KOPT-K1 (cell line): ENCODE results near the gene DNAJB4.
A peak's percentile ranks its signal among the peaks of the same experiment; 100 is the strongest.
"Not testable (repeated sequence)": the region's sequence is repeated elsewhere in the genome, so short reads cannot be mapped to it uniquely, and the experiment has no call there.

Experiments used
- H3K27ac ChIP-seq: fragments of 200-600 bp; sonication (generic); 2 replicates; pipeline ENCODE4 v1.5.1; 2016; ENCODE audit warnings: antibody characterized with exemption, mild to moderate bottlenecking, low read depth, low read length; ENCODE audit not compliant: poor library complexity, severe bottlenecking
- H3K36me3 ChIP-seq: fragments of 200-600 bp; sonication (generic); 2 replicates; pipeline ENCODE4 v1.5.1; 2017; ENCODE audit warnings: antibody characterized with exemption, mild to moderate bottlenecking, low read length, moderate library complexity; ENCODE audit not compliant: insufficient read depth
- H3K9me3 ChIP-seq: fragments of 200-600 bp; sonication (generic); 2 replicates; pipeline ENCODE4 v1.5.1; 2017; ENCODE audit warnings: antibody characterized with exemption, low read length, mild to moderate bottlenecking; ENCODE audit not compliant: insufficient read depth, poor library complexity, severe bottlenecking

DNAJB4 gene

DNA sequence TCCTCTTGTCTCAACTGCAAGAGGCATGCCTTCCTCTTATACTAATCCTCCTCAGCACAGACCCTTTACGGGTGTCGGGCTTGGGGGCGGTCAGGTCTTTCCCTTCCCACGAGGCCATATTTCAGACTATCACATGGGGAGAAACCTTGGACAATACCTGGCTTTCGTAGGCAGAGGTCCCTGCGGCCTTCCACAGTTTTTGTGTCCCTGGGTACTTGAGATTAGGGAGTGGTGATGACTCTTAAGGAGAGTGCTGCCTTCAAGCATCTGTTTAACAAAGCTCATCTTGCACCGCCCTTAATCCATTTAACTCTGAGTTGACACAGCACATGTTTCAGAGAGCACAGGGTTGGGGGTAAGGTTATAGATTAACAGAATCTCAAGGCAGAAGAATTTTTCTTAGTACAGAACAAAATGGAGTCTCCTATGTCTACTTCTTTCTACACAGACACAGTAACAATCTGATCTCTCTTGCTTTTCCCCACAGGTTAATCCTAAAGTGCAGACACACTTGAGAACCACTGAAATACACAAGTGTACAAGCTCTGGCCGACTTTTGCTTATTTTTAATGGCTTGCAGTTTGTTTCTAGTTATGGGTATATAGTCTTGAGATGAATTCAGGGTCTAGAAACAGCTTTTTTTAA lies 21.3 kb upstream of the DNAJB4 start:
- not testable (repeated sequence) for H3K27ac ChIP-seq, H3K9me3 ChIP-seq
- peaks cover 30% of the 10 kb centered on the region; the same call in 1 of the 2 replicates for H3K36me3 ChIP-seq

- H3K9me3 ChIP-seq = no peaks in the 10 kb centered on the region
- H3K27ac ChIP-seq = no peak overlapping the region
- peaks cover 30% of the 10 kb centered on the region; the same call in 1 of the 2 replicates for H3K36me3 ChIP-seq
Observed at GRCh38 chr1:77983997-77984355, 20.8 kb upstream of the DNAJB4 start.

GRCh38 chr1:77984629-77985028 lies 20.1 kb upstream of the DNAJB4 start:
- Histone ChIP-seq H3K27ac (no peak overlapping the region), H3K36me3 (peaks cover 30% of the 10 kb centered on the region; the same call in 1 of the 2 replicates), H3K9me3 (no peaks in the 10 kb centered on the region)

GRCh38 chr1:77986810-77987209 lies 17.9 kb upstream of the DNAJB4 start:
- Histone ChIP-seq H3K27ac (no peak overlapping the region), H3K9me3 (no peaks in the 10 kb centered on the region), H3K36me3 (peaks cover 32% of the 10 kb centered on the region; the same call in 1 of the 2 replicates)

DNA sequence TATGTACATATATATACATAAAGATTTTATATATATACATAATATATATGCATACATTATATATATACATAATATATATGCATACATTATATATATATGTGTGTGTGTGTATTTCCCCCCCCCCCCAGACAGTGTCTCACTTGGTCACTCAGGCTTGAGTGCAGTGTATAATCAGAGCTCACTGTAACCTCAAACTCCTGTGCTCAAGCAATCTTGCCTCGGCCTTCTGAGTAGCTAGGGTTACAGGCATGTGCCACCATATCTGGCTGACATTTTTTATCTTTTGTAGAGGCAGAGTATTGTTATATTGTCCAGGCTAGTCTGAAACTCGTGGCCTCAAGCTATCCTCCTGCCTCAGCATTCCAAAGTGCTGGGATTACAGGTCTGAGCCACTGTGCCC lies 16.8 kb upstream of the DNAJB4 start:
- Histone ChIP-seq H3K36me3 (peaks cover 32% of the 10 kb centered on the region), H3K27ac (no peak overlapping the region), H3K9me3 (no peaks in the 10 kb centered on the region)

GRCh38 chr1:77989744-77990143 lies 15.0 kb upstream of the DNAJB4 start:
- Histone ChIP-seq H3K36me3 (peaks cover 44% of the 10 kb centered on the region), H3K9me3 (no peaks in the 10 kb centered on the region), H3K27ac (no peak overlapping the region)

DNA sequence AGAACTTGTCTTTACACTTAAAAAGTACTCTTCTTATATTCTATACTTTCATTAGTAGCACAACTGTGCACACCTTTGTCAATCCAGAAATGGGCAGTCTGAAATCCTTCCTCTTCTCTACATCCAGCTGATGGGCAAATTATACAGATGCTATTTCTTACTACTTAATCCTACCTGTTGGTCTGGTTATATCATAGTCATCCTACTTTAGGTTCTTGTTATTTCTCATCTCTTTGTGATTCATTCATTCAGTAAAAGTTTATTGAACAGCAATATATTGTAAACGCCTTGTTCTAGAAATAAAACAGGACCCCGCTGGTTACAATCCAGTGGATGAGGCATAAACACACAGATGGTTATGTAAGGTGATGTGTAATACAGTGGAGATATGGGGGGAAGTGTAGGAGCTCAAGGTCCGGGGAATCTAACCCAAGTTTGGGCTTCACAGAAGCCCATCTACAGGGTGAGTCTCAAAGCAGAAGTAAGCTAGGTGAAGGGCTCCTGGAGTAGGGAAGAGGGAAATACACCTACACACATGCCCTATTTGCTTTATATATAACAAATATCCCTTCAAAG lies 14.0 kb upstream of the DNAJB4 start:
- Histone ChIP-seq H3K27ac (no peak overlapping the region), H3K36me3 (peaks cover 42% of the 10 kb centered on the region), H3K9me3 (no peaks in the 10 kb centered on the region)

- Histone ChIP-seq H3K36me3 (peaks cover 39% of the 10 kb centered on the region), H3K27ac (no peak overlapping the region), H3K9me3 (no peaks in the 10 kb centered on the region)
Observed at GRCh38 chr1:77991638-77992037, 13.1 kb upstream of the DNAJB4 start.

DNA sequence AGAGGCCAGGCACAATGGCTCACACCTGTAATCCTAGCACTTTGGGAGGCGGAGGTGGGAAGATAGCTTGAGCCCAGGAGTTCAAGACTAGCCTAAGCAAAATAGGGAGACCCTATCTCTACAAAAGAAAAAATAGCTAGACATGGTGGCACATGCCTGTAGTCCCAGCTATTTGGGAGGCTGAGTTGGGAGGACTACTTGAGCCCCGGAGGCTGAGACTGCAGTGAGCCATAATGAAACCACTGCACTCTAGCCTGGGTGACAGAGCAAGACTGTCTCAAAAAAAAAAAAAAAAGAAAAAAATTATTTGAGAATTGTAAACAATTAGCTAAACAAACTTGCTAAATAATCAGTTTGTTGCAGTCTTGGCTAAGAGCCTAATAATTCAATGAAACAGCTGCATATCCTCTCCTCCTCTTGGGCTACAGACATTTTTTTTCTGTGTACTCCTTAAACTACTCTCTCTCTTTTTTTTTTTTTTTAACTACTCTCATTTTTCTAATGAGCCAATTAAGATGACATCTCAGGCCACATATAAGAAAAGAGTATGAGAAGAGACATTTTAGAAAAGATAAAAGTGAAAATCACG lies 10.5 kb upstream of the DNAJB4 start:
- Histone ChIP-seq H3K36me3 (peaks cover 47% of the 10 kb centered on the region), H3K9me3 (no peaks in the 10 kb centered on the region), H3K27ac (no peak overlapping the region)

GRCh38 chr1:77996734-77997133 lies 8.0 kb upstream of the DNAJB4 start:
- Histone ChIP-seq H3K36me3 (peaks cover 42% of the 10 kb centered on the region), H3K9me3 (no peaks in the 10 kb centered on the region), H3K27ac (no peak overlapping the region)

GRCh38 chr1:78000536-78000935 lies 4.2 kb upstream of the DNAJB4 start:
- H3K36me3 ChIP-seq = peaks cover 14% of the 10 kb centered on the region; the same call in 1 of the 2 replicates
- H3K27ac ChIP-seq, H3K9me3 ChIP-seq: not testable (repeated sequence)

GRCh38 chr1:78003070-78003746 lies 1.5 kb upstream of the DNAJB4 start:
- 0 out of 2 replicates have a peak, but pooled peaks cover under 1% of the 10 kb centered on the region for H3K36me3 ChIP-seq
- no peaks in the 10 kb centered on the region for H3K9me3 ChIP-seq
- no peak overlapping the region for H3K27ac ChIP-seq

DNA sequence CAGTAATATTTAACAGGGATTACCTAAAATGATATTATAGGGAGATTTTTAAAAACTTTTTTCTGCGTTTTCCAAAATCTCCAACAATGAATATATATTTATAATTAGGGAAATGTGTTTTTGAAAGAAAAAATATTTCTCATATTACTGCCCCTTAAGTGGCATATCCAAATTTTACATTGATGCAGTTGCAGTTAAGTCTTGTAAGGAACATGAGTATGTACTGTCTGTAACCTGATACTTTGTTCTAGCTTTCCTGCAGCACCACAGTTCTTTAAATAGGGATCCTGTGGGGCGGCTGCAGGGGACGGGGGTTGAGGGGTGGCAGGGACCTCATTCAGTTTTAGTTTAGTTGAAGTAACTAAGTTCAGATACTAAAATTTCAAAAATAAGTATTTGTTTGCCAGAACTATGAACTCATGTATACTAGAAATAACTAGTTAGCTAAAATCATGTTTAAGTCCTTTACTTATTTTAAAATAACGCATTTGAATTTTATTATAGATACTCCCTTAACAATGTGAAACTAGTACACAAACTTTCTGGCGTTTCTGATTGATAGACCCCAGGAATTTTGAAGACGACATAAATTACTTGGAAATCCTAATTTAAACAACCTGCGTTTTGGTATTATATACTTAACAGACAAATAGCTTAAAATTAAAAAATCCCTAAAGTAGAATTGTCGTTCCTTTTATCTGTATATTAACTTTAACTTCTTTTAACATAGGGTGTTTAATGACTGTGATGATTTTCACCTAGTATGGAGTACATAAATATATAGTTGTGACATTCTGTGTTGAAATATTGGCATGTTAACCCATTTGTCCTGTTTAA lies 639 bp upstream of the DNAJB4 start:
- peak overlapping the region; percentile 85 for H3K27ac ChIP-seq
- no peaks in the 10 kb centered on the region for H3K36me3 ChIP-seq
- H3K9me3 ChIP-seq = no peaks in the 10 kb centered on the region

DNA sequence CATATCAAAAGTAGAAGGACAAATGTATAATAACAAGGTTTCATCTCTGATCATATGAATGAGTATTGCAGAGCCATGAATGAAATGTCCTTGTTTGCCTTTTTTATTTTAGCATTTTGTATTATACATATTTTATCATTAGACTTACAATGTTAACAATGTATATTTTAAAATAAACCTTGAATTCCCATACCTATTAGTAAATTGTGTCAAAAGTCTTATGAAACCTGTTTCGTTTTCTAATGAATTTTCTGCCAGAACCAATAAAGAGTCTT lies 646 bp downstream of the DNAJB4 start:
- Histone ChIP-seq H3K9me3 (no peaks in the 10 kb centered on the region), H3K27ac (peak overlapping the region; percentile 85), H3K36me3 (no peaks in the 10 kb centered on the region)

DNA sequence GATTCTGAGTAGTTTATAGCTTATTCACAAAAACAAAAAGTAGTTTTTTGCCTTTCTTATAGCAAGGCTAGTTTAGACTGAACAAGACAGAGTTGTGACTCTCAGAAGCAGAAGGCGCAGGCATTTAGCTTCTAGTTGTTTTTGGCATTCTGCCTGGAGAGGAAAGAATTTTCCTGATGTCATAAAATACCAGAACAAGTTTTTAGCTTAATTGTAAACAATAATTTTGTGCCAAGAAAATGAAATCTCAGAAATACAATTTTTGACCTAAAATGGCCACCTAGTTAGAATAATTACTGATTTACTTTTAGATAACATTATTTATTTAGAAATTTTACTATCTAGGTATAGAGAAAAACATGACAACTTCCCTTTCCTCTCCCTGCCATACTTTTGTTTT lies 1.0 kb downstream of the DNAJB4 start:
- Histone ChIP-seq H3K36me3 (no peaks in the 10 kb centered on the region), H3K9me3 (no peaks in the 10 kb centered on the region), H3K27ac (peak overlapping the region; percentile 85)
